ENCODE data around the gene MROH8. TPM values are rescaled to one million over a fixed set of nuclear protein-coding genes. Genes with fewer than 3 reads are reported as not detected.

MROH8 gene
- total RNA-seq, 1 donor from 2014 or later = under 0.01 TPM

DNA sequence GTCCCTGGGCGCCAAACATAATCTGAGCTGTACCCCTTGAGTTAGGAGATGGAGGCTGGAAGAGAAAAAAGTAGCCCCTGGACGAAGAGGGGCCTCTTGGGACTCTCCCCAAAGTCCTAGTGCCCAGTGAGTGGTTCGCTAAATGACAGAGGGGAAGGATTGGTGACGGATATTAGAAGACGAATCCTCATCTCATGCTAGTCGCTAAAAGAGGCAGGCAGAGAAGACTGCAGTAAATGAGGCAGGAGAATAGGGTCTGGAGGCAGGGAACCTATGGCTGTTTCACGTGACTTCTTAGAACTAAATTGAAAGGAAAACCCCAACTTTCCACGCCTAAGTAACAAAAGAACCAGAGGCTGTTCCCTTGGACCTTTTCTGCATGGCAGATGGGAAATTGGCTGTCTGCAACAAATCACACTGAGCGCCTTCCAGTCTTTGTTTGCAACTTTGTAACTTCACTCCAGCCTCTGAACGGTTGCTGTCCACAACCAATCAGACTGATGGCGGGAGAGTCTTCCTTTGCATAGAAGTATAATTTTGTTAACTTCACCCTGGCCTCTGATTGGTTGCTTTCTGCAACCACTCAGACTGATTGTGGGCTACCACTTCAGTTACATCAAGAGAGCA, 82.8 kb downstream of the MROH8 start:
- FAIRE-seq = no peak

DNA sequence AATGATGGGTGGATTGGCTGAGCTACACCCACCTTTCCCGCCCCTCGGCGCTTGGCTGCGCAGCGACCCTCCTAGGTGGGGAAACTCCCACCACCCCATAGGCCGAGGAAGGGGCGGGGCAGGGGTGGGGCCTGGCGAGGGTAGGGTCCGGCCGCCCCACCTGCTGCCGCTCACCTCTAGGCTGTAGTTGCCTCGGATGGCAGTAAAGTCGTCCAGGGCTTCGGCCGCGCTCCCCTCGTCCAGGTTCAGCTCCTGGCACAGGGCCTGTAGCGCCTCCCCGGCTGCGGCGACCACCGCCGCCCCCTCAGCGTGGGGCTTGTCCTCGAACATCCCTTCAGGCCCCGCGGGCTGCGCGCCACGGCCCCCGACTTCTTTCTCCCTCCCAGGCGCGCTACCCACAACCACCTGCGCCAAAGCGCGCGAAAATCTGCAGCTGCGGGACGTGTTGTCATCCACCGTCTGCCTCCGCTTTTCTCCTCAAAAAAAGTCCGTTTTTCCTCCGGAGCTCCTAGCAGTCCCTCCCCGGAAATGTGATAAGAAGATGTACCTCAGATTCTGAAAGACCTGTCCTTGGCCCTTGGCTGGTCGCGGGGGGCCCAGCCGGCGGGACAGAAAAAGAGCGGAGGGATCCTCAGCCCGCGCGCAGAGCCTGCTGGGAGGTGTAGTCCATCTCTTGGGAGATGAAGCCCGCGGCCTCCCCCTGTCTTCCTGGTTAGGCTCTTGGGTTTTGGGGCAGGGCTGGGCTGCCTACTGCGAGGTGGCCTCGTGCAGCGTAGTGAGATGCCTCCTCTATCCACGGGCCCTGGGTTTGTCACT, 83.5 kb downstream of the MROH8 start, which contains the start of gene RBL1:
Gene RBL1 (minus strand): TSS at position 399 of the 816 bp plus-strand sequence. CDS start 69 bp downstream, at position 330.
- Histone ChIP-seq H3K36me3 (ENCODE audit: control insufficient read depth, insufficient read depth, low read length) (no peaks in the 10 kb centered on the region), H3K4me3 (ENCODE audit: low read depth, low read length) (peak within 1 kb of the TSS; percentile 88), H3K27me3 (ENCODE audit: control insufficient read depth, insufficient read depth, low read length) (no peaks in the 10 kb centered on the region)
- DNase-seq (ENCODE audit: low read depth) (peak; percentile 52), FAIRE-seq (no peak)
- TF ChIP-seq, protein P1, sequence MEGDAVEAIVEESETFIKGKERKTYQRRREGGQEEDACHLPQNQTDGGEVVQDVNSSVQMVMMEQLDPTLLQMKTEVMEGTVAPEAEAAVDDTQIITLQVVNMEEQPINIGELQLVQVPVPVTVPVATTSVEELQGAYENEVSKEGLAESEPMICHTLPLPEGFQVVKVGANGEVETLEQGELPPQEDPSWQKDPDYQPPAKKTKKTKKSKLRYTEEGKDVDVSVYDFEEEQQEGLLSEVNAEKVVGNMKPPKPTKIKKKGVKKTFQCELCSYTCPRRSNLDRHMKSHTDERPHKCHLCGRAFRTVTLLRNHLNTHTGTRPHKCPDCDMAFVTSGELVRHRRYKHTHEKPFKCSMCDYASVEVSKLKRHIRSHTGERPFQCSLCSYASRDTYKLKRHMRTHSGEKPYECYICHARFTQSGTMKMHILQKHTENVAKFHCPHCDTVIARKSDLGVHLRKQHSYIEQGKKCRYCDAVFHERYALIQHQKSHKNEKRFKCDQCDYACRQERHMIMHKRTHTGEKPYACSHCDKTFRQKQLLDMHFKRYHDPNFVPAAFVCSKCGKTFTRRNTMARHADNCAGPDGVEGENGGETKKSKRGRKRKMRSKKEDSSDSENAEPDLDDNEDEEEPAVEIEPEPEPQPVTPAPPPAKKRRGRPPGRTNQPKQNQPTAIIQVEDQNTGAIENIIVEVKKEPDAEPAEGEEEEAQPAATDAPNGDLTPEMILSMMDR (IDR thresholded peaks at IDR 0.05; ENCODE audit: insufficient read depth, low read length, severe bottlenecking) = peak; percentile 48

More for the DNA sequence above, 82.8 kb downstream of the MROH8 start:
- H3K36me3 ChIP-seq (ENCODE audit: control insufficient read depth, insufficient read depth, low read length) = no peaks in the 10 kb centered on the region
- no peak for DNase-seq (ENCODE audit: low read depth)
- H3K27me3 ChIP-seq (ENCODE audit: control insufficient read depth, insufficient read depth, low read length) = no peaks in the 10 kb centered on the region
- H3K4me3 ChIP-seq (ENCODE audit: low read depth, low read length) = no peak overlapping the region
- TF ChIP-seq, protein P1 (IDR thresholded peaks at IDR 0.05; ENCODE audit: insufficient read depth, low read length, severe bottlenecking) = no peak

DNA sequence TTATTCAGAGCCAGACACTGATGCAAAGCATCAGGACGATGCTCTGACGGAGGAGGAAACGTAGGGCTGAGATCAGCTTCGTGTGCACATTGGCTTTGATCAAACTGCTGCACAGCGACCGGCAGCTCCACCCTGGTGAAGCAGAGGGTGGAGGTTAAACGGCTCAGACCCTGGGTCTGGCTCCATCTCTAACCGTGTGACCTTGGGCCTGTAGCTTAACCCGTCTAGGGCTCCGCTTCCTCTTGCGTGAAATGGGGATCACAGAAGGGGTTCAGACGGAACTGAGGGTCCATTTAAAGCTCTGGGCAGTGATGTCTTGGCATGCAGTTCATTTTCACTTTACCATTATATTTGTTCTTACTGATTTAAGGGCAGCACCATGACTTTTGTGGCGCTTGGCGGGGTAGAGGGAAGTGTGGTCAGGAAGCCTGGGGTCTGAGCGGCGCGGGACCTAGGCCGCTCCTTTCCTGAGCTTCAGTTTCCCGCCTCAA, 84.2 kb downstream of the MROH8 start:
- TF ChIP-seq, protein P1 (IDR thresholded peaks at IDR 0.05; ENCODE audit: insufficient read depth, low read length, severe bottlenecking) = no peak
- H3K27me3 ChIP-seq (ENCODE audit: control insufficient read depth, insufficient read depth, low read length) = no peaks in the 10 kb centered on the region
- H3K36me3 ChIP-seq (ENCODE audit: control insufficient read depth, insufficient read depth, low read length) = no peaks in the 10 kb centered on the region
- H3K4me3 ChIP-seq (ENCODE audit: low read depth, low read length) = peak overlapping the region; percentile 88
- DNase-seq (ENCODE audit: low read depth) (no peak), FAIRE-seq (no peak)

DNA sequence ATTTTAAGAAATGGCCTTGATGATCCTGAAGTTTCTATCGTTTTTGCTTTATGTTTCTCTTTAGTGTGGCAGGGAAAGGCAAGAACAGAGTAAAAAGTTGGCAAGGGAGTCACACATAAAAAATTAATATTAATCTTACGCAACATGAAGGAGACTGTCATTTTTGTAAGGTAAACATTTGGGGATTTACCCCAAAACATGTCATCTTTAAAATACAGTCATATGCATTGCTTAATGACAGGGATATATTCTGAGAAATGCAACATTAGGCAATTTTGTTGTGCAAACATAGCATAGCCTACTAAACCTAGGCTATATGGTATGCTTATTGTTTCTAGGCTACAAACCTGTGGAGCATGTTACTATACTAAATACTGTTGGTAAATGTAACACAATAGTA, 88.9 kb downstream of the MROH8 start:
- Histone ChIP-seq H3K4me3 (ENCODE audit: low read depth, low read length) (no peak overlapping the region), H3K36me3 (ENCODE audit: control insufficient read depth, insufficient read depth, low read length) (no peaks in the 10 kb centered on the region), H3K27me3 (ENCODE audit: control insufficient read depth, insufficient read depth, low read length) (no peaks in the 10 kb centered on the region)
- FAIRE-seq = no peak
- TF ChIP-seq, protein P1 (IDR thresholded peaks at IDR 0.05; ENCODE audit: insufficient read depth, low read length, severe bottlenecking) = no peak
- no peak for DNase-seq (ENCODE audit: low read depth)

DNA sequence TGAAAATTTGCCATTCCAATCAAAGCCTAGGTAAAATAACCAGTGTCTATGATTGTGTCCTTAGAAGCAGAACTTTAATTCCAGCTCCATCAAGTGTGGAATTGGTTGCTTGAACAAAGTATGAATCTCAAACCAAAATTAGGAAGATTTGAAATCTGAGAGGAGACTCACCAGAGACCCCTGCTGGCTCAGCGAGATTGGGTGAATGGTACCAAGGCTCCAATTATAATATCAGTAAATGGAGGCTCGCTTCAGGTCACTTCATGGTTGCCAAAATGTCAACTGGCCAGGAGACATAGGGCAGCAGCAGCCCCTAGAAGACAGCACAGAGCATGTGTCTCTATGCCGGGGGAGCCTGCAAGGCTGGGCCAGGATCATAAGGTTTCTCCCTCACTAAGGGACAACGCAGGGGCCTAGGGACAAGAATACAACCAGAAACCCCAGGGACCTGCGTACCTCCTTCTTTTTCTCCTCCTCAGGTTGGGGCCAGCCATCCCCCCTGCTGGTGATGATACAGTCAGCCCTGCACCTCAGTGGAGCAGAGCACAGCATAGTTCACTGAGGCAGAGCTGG, 97.5 kb downstream of the MROH8 start:
- TF ChIP-seq, protein P1 (IDR thresholded peaks at IDR 0.05; ENCODE audit: insufficient read depth, low read length, severe bottlenecking) = peak; percentile 21
- FAIRE-seq (no peak), DNase-seq (ENCODE audit: low read depth) (no peak)
- Histone ChIP-seq H3K27me3 (ENCODE audit: control insufficient read depth, insufficient read depth, low read length) (no peaks in the 10 kb centered on the region), H3K36me3 (ENCODE audit: control insufficient read depth, insufficient read depth, low read length) (no peaks in the 10 kb centered on the region), H3K4me3 (ENCODE audit: low read depth, low read length) (no peak overlapping the region)
